ENCODE measurements around the gene RAB8B. TPM values are rescaled to one million over a fixed set of nuclear protein-coding genes. Genes with fewer than 3 reads are reported as not detected.

RAB8B gene
- total RNA-seq, 1 experiment from 2014 or later, result 33.8 TPM

- Mint-ChIP-seq H3K27me3 (ENCODE audit: low read depth) (no peaks in the 10 kb centered on the region), H3K4me3 (no peak overlapping the region), H3K9me3 (peaks cover 0 to 4% of the 10 kb centered on the region in 2 experiments; a peak in 1 of 5 replicates), H3K36me3 (ENCODE audit: insufficient read depth in 1 of 3, low read depth in 3 of 3) (peaks cover 0 to 5% (median 0%) of the 10 kb centered on the region in 3 experiments; a peak in 3 of 7 replicates), H3K4me1 (peaks cover 15 to 20% of the 10 kb centered on the region in 2 experiments), H3K27ac (no peak overlapping the region)
- Histone ChIP-seq H3K4me2 (ENCODE audit: insufficient read depth, insufficient read length, low read length) (no peak overlapping the region), H4K5ac (ENCODE audit: insufficient read length, low read depth, low read length) (no peak overlapping the region), H2BK5ac (ENCODE audit: insufficient read length, low read length) (no peak overlapping the region), H3K27me3 (ENCODE audit: insufficient read depth, low read length) (no peaks in the 10 kb centered on the region), H3K79me2 (ENCODE audit: insufficient read depth, low read length) (no peaks in the 10 kb centered on the region), H2BK20ac (ENCODE audit: low read depth, low read length, poor library complexity, severe bottlenecking) (no peak overlapping the region), H3K79me1 (ENCODE audit: insufficient read depth, low read depth, low read length, poor library complexity, severe bottlenecking) (peaks cover 5% of the 10 kb centered on the region), H3K23me2 (ENCODE audit: insufficient read length, low read depth, low read length, poor library complexity, severe bottlenecking) (no peaks in the 10 kb centered on the region), H2BK120ac (ENCODE audit: low read depth, low read length, poor library complexity, severe bottlenecking) (no peak overlapping the region), H3K9ac (ENCODE audit: extremely low read depth, insufficient read length, low read length) (no peak overlapping the region), H2BK15ac (ENCODE audit: low read depth, low read length) (no peak overlapping the region), H3K56ac (ENCODE audit: insufficient read length, low read depth, low read length) (no peak overlapping the region), H3K9me3 (ENCODE audit: control insufficient read depth, low read depth, low read length) (no peaks in the 10 kb centered on the region), H2AK5ac (ENCODE audit: insufficient read length, low read length) (no peak overlapping the region), H4K8ac (replicated peaks; ENCODE audit: insufficient read length, low read depth, low read length) (no peak overlapping the region), H3K4ac (ENCODE audit: low read depth, low read length) (no peak overlapping the region), H4K91ac (ENCODE audit: insufficient read length, low read depth, low read length) (no peak overlapping the region), H3K4me1 (ENCODE audit: insufficient read depth, low read length) (no peaks in the 10 kb centered on the region), H3T11ph (ENCODE audit: low read length) (no peak overlapping the region), H3K14ac (ENCODE audit: insufficient read depth, low read length) (no peak overlapping the region), H3K27ac (ENCODE audit: insufficient read length, low read depth, low read length) (no peak overlapping the region), H2BK12ac (ENCODE audit: insufficient read length, low read depth, low read length) (no peak overlapping the region), H3K23ac (ENCODE audit: insufficient read length, low read depth, low read length) (no peak overlapping the region), H2AFZ (ENCODE audit: low read length) (no peak overlapping the region), H3K18ac (ENCODE audit: insufficient read length, low read depth, low read length) (no peak overlapping the region), H4K20me1 (ENCODE audit: control insufficient read depth, insufficient read depth, insufficient read length) (no peaks in the 10 kb centered on the region)
- no CpG with 5 or more reads among the region's 5 CpGs for WGBS (ENCODE audit: extremely low coverage, insufficient read length, low lambda C conversion rate)
- no peak for DNase-seq
- TF ChIP-seq, protein P1, sequence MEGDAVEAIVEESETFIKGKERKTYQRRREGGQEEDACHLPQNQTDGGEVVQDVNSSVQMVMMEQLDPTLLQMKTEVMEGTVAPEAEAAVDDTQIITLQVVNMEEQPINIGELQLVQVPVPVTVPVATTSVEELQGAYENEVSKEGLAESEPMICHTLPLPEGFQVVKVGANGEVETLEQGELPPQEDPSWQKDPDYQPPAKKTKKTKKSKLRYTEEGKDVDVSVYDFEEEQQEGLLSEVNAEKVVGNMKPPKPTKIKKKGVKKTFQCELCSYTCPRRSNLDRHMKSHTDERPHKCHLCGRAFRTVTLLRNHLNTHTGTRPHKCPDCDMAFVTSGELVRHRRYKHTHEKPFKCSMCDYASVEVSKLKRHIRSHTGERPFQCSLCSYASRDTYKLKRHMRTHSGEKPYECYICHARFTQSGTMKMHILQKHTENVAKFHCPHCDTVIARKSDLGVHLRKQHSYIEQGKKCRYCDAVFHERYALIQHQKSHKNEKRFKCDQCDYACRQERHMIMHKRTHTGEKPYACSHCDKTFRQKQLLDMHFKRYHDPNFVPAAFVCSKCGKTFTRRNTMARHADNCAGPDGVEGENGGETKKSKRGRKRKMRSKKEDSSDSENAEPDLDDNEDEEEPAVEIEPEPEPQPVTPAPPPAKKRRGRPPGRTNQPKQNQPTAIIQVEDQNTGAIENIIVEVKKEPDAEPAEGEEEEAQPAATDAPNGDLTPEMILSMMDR (conservative IDR thresholded peaks at IDR 0.05), result no peak
Measured at GRCh38 chr15:63232943-63233342, 43.5 kb downstream of the RAB8B start.

All from H9 (cell line).